HS-5 (cell line): ENCODE measurements around the gene LRP1B.

Source experiments
- DNase-seq: peaks from one replicate; pipeline ENCODE4 v3.0.0-alpha.2; 2012; ENCODE audit warnings: low read depth

Gene LRP1B

DNA sequence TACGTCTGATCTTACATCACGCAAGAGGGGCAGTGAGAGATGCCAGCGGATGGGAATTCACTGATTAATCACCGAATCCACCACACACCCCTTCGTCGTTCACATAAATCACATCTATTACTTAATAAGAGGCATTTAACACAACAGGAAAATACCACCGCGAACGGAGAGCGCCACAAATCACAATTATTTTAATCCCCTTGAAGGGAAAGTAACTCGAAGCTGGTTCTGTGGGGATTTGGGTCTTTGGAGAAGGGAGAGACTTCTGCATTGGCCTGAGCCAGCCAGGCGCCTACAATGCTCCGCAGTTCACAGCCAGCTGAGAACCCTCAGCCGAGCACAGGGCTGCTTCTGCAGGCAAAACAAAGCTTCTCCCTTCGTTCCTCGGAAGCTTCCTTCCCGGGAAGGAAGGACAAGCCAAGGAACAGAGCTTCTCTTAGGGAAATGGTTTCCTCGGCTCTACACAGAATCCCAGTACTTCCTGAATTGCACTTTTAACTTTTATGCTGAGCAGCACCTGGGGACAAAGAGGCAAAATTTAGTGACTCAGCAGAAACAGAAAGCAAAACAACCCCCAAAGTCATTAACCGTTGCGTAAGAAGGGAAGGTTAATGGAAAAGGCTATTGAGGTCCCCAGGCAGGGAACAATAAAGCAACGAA, at the start of gene LRP1B:
LRP1B (minus strand) TSS at position 7 of the 660 bp plus-strand sequence. CDS start 287 bp downstream, outside the sequence.
- DNase-seq = peak; percentile 32

DNA sequence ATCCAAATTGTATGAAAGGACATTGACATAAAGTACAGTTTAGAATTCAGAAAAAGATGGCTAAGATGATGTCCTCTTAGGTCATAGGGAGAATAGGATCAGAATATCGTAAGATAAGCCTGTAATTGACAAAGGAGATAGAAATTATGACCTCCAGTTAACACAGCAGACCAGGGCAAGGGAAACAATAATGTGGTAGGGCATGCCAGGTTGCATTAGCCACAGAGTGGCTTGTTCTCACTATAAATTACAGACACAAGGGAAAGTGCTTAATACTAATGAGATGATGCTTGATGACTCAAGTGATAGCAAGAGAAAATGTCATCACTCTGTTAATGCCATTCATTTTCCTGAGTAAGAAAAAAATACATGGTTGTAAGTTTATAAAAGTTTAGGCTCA, 48.9 kb upstream of the LRP1B start:
- no peak for DNase-seq

DNA sequence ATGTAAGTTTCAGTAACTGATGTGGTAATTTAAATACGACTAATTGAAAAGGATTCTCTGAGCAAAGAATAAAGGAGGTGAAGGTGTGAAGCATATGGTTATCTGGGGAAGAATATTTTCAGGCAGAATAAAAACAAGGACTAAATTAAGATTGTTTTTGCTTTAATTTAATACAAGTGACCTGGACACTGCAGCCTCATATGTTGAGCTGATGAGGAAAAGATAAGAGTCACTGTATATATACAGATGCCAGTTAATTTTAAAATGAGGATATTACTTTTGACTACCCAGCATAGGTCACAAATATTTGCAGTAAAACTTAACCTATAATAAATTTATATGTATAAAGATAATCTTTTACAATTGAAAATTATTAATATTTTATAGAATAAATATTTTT, 47.8 kb upstream of the LRP1B start:
- no peak for DNase-seq

DNA sequence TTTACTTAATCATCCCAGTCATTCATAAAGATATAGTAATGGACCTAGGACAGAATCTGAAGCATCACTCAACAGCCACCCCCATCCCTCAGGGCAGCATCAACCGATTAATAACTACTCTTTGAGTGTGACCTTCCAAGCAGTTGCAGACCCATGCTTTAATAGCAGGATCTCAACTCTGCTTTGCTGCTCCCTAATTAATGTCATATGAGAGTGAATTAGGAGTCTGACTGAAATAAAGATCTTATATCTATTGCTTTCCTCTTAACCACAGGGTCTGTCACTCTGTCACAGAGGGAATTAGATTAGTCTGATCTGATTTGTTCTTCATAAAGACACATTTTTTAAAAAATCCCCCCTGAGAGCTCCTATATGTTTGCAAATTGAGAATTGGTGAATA, 46.1 kb upstream of the LRP1B start:
- DNase-seq = no peak

DNA sequence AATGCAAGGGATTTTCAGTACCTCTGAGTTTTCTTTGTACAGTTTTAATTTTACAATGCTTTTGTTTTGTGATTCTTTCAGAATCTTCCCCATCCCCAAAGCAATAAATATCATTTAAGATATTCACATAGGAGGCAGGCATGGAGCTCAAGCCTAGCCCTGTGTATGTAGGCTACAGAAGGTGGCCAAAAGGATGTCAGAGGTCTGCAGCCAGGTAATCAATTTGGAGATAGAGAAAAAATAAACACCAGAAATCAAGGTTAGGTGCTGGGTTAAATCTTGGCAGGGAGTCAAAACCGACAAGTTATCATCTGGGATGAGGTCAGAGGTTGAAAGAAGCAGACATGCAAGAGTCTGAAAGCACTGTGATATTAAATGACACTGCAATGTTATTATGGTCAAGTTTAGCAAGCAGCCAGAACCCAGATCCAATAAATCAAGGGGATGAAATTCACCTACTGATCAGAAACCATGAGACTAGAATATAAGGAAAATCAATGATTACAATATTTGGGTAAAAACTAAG, 45.1 kb upstream of the LRP1B start:
- no peak for DNase-seq

DNA sequence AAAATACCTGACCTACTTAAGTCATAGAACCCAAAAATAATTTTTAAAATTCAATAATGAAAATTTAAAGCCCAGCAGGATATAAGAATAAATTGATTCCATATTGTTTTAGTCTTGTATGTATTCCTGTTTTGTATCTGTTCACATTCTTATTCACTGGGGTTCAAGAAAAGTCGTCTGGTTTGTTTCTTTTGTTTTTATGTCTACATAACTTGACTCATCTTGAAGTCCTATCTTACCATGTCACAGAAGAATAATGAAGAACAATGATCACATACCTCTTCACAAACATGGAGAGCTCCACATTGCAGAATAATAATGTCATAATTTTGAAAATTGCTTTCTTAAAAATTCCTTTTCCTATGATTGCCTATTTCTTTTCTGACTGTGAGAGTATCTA, 43.4 kb upstream of the LRP1B start:
- DNase-seq = no peak

DNA sequence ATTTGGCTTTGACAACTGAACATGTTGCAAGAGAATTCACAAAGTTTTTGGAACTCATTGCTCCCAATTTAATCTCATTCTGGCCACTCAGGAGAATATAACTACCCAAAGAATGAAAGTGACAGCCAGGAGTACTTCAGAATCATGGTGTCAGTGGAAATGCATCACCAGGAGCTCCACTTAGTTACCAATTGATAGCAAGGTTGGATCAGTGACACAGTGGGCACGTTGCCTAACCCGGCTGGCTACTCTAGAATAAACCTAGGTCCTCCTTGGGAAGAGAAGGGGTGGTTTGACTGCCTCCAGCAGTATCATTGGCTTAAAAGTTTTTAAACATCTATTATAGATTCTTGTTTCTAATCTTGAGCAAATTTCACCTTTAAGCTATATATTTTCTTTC, 40.0 kb upstream of the LRP1B start:
- no peak for DNase-seq

DNA sequence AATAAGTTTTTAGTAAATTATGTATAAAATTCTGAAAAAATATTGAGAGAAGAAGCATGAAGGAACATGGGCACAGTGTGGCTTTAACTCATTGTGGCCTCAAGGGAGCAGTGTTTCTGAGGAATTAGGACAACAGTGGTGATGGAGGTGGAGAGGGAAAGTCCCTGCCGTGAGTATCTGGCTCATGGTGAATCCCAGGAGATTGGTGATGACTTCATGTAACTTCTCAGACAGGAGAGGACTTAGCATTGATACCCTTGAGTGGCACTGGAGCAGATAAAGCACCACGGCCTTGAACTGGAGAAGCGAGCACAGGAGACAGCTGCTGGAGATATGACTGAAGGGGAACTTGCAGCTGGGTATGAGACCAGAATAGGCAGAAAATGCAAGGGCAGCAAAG, 35.0 kb upstream of the LRP1B start:
- DNase-seq = peak; percentile 36

DNA sequence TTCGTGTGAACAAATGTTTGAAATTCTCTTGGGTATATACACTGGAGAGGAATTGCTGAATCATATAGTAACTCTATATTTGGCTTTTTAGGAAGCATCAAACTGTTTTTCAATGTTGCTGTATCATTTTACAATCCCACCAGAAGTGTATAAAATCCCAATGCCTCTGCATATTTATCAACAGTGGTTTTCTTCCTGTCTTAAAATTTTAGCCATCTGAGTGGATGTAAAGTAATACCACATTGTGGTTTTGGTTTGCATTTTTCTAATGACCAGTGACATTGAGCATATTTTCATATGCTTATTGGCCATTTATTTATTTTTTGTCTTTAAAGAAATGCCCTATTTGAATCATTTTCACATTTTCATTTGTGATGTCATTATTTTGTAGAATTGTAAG, 22.8 kb upstream of the LRP1B start:
- DNase-seq = no peak

DNA sequence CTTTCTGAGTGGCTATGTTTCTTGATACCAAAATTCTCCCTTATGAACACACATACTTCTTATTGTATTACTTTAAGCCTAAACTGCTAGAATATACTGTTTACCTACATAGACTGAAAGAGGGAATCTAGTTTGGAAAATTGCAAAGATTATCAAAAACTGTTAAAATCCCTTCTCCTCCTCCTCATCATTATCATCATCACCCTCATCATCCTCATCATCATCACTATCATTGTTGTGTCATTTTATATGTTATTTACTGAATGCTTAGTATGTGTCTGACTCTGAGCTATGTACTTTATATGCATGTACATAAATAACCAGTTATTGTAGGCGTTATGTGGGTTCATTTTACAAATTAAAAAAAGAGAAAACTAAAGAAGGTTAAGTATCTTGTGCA, 19.6 kb upstream of the LRP1B start:
- no peak for DNase-seq

DNA sequence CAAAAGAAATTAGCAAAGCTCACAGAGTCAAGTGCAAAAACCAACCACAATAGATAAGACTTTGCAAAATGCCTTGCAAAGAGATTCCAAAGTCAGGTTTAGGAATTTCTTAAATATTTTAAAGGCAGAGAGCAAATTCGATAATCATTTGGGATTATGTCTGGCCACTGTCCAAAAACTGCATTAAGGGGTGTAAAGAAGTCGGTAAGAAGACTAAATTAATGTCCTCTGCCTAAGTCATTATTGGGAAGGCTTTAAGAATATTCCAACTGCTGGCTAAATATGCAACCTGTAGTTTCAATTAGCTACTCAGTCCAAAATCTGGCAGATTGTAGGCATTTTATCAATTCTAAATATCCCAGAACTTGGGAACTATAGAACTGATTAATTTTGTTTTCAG, 13.7 kb upstream of the LRP1B start:
- DNase-seq = no peak

DNA sequence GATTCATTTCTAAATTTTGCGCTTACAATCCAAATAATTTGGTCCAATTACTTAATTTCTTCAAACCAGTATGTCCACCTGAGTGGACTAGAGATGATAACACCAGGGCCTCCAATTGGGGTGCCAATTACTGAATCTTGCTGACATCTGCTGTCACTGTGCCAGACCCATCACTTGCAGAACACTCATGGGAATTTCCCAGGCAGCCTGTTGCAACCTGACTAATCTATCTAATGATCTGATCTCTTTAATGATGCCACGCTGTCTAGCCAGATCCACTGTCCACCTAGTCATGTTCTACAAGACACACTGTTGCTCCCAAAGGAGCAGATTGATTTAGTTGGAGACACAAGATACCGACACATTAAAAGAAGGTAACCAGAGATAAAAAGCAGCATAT, 11.8 kb upstream of the LRP1B start:
- no peak for DNase-seq

DNA sequence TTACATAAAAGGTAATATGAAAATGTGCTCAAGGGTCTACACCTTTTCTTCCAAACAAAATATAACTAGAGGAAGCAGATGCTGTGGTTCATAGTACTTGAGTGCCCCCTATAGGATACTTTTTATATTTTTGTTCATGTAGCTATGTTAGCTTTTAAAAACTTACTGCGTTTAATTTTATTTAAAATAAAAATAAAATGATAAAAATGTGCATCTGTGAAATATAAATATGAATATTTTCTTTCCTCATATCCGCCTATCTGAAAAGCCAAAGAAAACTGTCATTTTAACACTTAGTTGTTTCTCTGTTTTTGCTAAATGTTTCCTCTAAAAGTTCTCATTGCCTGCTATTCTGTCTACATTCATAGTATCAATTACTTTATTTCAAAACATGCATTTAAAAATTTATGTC, 9.6 kb upstream of the LRP1B start:
- peak; percentile 18 for DNase-seq

DNA sequence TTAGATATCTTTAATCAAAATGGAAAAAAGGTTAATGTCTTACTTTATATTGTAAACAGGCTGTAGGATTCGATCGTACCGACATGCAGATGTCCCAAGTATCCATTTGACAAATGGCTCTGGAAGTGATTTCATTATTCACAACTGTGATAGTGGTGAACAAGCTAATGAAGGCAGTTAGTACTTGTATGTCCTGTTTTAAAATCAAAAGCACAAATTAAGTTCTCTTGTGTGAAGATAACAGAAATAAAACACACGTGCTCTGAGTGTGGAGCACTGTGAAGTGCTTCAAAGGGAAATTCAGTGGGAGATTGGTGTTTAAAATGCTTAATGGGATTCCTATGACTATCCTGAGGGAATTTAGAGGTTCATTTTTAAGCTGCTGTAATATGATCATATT, 8.6 kb upstream of the LRP1B start:
- no peak for DNase-seq

DNA sequence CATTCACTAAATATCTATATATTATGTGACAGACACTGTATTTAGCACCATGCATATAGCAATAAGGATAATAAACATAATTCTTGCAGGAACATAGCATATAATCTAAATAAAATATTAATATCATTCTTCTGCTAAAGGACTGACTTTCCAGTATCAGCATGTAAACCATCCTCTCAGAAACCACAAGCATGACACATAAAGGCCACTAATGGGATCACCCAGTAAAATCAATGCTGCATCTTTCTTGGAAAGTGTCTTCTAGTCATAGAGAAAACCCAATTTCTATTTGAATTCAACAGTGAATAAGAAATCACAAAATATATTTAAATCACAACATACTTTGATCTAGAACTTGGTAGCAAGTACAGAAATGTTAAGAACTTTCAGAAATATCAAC, 5.8 kb upstream of the LRP1B start:
- DNase-seq = no peak

DNA sequence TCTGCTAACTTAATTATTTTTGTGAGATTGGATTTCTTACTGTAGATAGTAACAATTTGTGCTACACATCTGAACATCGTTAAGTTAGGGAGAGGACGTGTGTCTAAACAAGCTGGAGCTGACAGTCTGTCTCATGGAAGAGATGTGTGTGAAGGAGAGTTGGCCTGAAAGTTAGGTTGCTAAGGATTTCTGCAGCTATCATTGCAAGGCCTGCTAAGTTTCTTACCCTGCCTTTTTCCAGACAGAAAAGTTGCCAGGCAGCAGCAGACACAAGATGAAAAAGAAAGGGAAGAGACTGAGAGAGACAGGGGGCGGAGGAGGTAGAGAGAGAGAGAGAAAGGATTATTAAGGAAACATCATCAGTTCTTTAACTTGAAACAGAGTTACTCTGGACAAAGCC, 4.1 kb upstream of the LRP1B start:
- no peak for DNase-seq

DNA sequence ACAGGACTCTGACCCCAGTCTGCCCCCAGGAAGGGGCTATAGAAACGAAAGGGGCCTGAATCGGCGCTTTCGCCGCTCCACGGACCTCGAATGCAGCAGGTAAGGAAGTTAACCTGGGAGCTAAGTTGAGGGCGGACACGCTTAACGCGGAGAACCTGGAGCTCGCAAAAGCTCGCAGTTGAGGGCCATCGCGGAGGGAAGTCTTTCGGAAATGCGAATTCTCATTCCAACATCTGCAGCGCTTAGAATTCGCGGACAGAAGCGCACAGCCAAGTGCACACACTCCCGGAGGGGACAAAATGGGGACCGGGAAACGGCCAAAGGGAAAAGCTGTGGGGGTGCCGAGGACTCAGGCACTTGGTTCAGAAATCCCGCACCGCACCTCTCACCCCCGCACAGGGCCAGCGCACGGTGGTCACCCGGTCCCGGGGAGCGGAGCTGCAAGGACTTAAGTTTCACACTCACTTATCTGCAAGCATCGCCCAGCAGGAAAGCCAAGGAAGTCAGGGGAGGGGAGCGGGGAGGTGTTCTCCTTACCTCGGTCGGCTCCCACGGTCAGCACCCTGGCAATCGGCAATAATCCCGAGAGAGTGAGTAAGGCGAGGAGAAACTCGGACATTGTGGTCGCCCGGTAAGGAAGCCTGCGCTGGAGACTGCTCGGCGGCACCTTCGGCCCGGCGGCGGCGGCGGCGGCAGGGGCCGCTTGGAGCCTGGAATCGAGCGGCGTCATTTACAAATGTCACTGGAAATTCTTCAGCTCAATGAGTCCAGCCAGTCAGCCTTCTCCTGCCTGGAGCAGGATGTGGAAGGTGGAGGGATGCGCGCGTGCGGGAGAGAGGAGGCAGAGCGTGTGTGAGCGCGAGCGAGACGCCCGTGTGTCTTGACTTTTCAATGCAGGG, 456 bp downstream of the LRP1B start:
- DNase-seq = peak; percentile 14

DNA sequence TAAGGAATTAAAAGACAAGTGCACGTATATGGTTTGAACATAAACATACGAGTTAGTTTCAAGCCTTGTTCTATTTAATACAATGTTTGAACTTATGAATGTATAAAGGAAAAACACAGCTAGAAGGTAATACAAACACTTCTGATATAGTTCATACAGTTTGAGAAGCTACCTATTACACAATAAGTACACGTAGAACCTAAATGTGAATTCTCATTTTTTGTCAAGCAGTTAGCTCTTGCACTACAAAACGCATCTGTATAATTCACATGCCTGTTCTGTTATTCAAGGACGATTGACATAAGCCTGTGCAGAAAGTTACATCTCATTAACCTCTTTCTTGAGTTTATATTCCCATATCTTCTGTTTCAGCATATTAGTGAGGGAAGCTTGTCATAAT, 2.7 kb downstream of the LRP1B start:
- DNase-seq = no peak

DNA sequence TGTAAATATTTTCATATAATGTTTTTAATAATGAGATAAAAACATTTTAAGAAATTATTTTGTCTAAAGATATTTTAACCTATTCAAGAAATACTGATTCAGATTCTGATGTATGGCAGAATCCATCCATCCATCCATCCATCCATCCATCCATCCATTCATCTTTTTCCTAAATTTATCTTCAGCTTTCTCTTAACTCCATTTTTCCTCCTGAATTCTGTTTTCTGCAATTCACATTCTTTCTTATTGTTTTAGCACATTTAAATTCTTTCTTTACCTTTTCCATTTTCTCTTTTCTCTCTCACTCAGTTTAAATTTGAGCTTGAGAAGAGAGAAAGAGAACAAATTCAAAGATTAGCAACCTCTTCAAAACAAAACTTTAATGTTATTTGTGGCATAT, 3.6 kb downstream of the LRP1B start:
- no peak for DNase-seq

DNA sequence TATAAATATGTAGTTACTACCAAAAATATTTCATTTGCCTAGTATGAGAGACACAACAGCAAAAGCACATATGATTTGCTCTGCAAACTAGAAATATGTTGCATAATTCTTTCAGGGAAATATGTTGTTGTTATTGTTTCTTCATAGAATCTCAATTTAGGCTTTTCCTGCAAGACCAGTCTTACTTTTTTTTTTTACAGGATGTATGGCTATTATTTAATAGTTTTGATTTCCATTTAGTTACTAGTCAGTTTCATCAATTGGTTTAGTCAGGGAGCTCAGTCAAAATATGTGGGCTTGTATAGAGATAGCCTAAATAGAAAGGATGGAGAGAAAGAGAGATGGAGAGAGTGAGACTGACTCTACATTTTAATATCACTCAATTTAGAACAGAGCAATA, 6.1 kb downstream of the LRP1B start:
- DNase-seq = no peak

DNA sequence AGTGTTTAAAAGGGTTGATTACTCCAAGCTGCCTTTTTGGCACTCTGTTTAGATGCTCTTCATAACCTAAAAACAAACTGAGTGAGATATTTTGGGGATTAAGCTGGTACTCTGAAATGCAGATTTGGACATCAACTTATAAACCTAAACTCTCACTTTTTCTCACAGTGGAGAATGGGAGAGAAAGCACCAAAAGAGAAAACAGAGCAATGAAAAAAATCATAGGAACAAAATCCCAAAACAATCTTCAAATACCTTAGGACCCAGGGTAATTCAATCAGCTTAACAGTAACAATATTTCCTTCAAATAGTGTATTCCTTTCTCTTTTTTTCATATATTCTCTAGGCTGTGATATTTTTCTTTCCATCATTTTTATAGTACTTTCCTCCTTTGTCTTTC, 11.5 kb downstream of the LRP1B start:
- no peak for DNase-seq

DNA sequence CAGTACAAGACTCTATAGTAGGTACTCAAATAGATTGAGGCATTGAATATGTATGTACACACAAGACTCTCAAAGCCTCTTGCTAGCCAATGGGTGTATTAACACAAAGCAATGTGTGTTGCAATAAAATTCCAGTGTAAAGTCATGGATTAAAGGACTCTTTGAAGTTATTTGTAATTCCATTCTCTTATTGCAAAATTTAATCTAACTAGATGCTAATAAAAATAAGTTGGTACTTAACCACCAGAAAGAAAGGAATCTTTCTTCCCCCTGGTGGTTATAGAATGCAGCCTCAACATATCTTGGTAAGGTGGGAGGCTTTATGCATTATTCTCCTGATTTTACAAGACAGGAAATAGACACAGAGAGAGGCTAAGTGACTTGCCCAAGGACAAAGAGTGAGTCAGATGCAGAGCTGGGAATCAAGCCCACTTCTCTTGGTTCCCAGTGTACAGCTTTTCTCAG, 18.0 kb downstream of the LRP1B start:
- peak; percentile 72 for DNase-seq

DNA sequence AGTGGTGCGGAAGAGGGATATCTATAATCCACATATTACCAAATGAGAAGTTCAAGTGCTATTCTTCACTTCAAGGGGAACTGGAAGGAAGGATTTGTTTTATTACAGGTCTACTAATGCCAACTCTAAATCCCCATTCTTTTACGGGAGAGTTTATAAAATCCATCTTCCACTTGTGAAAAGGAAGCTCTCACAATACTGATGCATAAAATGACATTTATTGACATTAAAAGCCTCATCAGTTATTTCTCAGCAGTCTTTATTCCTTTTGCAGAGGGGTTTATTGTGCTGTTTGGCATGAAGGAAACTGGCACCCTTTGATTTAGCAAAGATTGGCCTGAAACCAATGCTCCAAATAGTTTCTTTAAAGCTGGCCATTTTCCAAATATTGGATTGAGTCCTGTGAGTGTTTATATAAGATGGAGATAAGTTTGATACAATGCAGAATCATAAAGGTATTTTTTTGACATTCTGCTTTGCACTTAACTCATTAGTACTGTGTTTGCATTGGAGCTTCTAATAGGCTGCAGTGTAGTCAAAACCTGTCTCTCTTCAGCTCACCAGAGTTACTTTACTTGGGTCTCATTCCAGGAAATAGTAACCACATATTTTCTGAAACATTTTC, 26.6 kb downstream of the LRP1B start:
- DNase-seq = no peak
